Activated CD4-positive, CD25-positive, alpha-beta regulatory T cell treated with anti-CD3 and anti-CD28 coated beads, Interleukin-2, amount 50 U/mL, for 24 hours (primary cell): ENCODE results near the gene GRAMD2A.

ENCODE experiments used
- ATAC-seq, 2 donors: fragments of 150-1000 bp; cut with Tn5 transposase; one replicate each; pipeline ENCODE4 v1.10.0; 2021; ENCODE audit warnings: mild to moderate bottlenecking in 1 of 2, moderate library complexity in 1 of 2

Gene GRAMD2A

DNA sequence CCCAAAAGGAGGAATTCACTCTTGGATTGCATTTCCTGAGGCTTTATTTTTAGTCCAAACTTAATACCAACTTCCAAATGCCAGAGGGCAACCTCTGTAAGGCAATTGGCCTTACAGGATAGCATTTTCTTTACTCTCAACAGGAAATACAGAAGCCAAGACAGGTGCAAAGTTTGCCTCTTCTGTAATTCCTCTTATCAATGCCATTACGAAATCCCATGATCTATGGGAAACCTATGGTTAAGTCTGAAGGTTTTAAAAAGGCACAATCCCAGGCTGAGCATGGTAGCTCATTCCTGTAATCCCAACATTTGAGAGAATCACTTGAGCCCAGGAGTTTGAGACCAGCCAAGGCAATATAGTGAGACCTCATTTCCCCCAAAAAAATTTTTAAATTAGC is 18.5 kb upstream of the GRAMD2A start:
- ATAC-seq = no peak

DNA sequence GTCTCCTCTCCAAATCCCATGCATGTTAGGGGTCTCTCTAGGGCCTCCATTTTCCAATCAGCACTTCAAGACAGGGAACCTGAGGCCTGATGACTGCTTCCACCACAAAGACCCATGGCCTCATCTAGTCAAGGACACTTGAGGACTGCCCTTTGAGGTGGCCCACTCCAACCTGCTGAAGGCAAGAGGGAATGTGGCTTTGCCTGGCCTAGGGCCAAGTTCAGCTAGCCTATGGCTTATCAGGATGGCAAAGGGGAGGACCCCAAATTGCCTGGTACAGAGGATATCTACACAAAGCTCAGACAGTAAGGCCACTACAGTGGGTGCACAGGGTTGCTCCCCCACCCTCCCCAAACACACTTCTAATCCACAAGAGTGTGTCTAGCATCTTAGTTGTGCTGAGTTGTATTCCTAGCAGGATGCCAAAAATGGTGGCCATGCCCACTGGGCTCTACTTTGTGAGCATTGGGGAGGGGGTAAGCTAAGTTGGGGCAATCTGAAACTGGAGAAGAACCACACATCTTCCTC is 10.0 kb upstream of the GRAMD2A start:
- ATAC-seq = no peak

DNA sequence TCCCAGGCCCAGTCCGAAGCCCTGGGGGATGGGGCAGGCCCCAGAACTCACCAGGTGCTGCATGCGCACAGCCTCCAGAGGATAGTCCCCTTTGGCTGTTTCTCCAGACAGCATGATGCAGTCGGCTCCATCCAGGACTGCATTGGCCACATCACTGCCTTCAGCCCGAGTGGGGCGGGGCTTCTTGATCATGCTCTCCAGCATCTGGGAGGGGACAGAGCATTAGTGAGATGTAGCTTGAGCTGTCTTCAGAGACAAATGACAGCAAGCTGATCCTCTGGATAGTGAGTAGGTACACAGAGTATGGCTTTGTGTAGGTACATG is 9.1 kb upstream of the GRAMD2A start:
- no peak for ATAC-seq

DNA sequence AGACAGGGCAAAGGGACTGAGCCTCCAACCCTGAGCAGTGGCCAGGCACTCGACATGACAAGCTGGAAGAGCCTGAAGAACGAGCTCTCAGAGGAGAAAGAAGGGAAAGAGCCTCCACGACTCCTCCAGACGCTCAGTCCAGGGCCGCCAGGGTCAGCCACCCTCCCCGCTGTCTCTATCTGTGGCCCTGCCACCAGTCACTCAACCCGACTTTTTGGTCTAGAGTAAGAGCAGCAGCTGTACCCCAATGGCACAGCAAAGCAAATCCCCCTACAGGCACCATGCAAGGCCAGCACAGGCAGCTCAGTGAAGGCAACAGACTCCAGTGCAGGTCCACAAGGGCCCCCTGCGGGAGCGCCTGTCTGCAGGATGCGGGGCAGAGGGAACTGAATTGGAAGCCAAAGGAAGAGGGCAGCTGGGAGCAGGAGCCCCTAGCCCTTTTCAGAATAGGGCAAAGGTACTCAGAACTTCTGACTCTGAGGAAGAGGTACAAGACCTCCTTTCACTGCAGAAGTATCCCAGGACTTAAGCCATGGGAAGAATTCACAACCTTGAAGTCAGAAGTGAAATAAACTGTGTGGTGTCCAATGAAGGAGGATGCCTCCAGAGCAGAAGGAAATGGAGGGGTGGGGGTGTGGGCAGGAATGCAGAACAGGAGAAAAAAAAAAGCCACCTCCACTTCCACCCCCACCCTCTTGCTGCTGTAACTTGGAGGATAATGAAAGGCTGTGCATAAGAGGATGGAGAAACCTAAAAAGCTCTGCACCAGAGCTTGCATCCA is 8.5 kb upstream of the GRAMD2A start:
- ATAC-seq = no peak

DNA sequence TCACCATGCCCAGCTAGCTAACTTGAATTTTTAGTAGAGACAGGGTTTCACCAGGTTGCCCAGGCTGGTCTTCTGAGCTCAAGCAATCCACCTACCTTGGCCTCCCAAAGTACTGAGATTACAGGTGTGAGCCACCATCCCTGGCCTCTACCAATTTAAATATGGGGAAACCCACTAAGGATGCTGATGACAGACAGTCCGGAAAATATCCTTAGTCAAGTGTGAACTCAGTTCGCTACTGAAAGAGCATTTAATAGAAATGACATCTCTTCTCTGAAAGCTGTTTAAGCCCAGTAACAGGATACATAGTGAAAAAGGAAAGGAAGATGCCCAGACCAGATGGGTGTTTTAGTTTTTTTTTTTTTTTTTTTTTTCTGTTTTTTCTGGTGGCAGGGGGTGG is 7.7 kb upstream of the GRAMD2A start:
- peak; percentile 40 to 53 for ATAC-seq

DNA sequence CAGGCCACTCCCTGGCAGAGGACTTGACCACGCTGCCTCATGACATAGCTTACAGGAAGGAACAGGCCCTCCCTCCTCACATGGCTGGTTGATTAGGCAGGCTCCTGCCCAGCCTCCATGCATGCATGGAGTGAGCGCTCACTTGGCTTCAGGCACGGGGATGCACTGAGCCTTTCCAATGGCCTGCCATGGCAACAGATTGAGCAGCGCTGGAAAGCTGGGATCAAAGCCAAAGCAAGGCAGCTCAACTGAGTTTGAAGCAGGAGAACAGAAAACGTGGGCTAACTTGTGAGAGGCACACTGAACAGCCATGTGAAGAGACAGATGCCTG is 5.9 kb upstream of the GRAMD2A start:
- no peak for ATAC-seq

DNA sequence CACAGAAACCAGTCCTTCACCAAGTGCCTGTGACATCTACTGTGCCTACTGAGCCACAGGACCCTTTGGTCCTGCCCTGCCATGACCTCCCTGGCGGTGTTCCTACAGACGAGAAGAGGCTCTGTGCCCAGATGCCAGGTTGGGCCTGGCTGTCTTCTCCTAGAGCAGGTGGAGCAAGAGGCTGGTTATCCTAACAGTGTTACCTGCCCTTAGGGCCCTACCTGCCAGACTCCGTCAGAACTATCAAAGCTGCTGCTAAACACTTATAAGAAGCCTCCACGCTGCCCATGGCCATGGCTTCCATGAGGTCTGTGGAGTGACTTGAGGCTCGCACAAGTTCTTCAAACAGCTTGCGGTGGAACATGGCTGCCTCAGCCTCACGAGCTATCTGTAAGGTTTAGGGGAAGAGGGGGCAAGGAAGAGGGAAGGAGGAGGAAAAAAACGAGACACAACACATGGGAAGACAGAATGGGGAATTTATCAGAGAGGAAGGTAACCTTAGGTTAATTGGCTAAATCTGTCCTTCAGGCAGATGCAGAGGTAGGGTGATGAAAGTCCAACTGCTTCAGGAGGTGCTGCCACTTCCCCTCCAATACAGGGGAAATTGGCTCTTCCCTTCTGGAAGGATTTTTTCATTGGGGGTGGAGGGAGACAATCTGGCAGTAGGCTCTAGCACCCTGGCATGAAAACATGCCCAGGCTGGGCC is 5.4 kb upstream of the GRAMD2A start:
- ATAC-seq = no peak

DNA sequence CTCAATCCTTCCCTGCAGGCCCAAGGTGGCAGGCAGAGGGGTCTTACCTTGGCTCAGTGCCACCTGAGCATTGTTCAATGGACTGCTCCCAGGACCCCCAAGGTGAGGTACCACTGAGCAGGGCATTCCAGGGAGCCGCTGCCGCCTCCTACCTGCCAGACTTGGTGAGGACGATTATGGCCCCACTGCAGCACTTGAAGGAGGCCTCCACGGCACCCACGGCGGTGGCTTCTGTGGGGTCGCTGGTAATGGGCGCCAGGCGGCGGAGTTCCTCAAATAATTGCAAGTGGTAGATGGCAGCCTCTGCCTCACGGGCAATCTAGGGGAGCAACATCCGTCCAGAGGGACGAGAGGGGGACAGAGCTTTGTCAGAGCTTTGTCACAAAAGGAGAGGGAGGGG is 4.7 kb upstream of the GRAMD2A start:
- ATAC-seq = no peak

DNA sequence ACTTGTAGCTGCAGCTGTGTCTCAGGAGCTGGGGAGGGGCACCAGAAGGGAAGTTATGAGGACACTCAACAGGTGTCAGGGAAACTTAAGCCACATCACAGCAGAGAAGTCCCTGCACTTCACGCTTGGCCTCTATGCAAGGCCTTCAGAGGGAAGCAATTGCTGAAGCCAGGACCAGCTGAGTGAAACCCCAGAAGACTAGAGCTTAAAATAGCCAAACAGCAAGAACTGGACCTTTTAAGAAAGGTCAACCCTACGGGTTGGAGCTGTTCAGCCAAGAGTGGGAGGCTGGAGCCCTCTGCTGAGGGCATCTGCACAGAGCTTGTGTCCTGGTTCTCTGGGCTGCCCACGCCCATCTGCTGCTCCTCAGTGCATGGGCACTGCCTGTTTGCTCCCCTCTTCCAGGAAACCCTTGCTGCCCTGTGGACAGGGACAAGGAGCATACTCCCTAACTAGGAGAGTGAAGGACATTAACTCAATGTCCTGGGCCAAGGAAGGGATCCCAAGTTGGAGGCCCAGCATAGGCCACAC is 3.9 kb upstream of the GRAMD2A start:
- no peak for ATAC-seq

DNA sequence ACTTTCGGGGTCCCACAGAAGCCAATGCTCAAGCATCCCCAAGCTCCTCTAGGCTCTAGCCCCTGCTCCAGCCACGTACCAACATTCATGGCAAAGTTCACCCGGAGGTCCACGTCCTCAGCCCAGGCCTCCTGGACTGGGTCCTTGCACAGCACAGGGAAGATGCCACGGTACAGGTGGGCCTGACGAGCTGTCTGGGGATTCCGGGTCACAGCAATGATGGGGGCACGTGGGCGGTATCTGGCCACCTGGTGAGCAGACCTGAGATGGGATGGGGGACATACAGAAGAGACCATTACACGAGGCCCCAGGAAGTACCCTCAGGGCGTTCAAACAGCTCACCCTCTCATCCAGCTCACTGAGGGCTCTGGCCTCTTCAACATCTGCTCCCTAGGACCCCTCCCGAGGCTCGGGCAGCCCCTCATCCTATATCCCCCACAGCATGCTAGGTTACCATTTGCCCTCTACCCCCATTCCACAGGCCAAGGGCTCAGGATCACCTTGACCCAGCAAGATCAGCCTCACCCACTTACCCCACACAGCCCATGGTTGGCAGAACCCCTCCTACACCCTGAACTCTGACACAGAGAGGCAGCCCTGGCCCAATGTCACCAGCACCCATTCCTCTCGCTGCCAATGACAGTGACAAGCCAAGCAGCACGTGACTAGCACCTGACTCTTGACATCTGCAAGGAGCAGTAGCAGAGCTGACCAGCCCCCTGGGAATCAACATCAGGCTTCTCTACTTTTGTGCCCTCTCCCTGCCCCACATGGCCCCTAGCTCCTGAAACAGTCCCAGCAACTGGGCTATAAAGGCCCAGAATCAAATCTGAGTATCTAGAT is 3.0 kb upstream of the GRAMD2A start:
- ATAC-seq = no peak

DNA sequence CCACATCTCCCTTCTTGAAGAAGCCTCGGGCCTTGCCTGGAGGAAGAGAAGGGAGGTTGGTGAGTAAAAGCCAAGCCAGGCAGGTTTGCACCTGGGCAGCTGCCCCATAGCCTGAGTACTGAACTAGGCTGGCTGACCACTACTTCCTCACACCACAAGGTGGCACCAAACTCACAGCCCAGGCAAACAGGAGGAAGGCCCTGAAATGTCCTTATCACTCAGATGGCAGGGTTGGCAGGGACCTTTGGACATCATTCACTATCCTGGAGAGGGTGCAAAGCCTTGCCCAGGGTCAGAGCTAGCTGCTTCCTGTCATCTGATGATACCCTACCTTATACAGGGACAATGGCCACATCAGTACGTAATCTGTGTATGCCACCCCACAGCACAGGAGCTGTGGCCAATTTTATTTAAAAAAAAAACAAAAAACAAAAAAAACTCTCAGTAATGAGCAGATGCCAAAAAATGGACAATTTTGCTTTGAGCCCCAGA is 2.2 kb upstream of the GRAMD2A start:
- peak; percentile 49 to 57 for ATAC-seq

DNA sequence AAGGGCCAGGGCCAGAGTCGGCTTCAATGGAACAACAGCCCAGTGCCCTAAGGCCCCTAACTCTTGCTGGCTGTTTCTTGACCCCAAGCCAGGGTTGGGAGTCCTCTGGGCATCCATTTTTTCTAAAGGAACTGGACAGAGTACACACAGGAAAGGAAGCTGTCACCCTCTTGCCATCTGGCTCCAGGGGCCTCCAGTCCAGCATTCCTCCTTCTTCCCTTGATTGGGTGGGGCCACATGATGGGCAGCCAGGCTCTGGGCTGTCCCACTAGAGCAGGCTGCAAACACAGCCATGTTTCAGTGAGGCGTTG is 1.6 kb upstream of the GRAMD2A start:
- ATAC-seq = no peak

DNA sequence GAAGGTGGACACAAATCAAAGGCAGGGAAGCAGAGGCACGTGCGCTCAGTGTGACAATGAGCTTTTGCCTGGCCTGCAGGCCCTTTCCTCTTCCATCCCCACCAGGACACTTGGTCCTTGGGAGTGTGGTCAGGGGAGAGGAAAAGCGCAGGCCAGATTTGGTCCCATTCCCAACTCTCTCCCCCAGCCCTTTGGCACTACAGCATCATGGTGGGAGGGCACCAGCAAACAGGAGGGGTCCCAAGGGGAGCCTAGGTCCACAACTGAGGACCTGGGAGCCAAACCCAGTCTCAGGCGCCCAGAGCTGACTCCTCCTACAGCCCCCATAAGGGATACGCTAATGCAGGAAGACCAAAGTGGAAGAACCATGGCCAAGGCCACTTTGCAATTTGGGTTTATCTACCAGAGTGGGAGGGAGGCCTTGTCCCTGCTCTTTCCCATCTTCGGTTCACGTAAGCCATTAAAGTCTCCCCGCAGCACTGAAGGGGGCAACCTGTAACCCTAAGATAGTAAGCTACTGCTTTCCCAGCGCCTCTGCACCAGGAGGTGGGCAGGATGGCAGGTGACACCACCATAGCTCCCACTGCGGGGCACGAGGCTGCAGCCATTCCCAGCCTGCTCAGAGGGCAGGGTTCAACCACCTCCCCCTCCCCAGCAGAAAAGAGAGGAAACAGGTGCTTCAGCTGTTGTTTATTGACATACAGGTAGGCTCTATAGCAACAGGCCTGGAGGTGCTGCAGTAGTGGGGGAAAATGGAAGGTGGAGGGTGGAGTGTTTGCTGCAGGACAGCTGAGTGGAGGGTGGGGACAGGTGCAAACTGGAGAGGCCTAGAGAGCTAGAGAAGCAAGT is 993 bp upstream of the GRAMD2A start:
- ATAC-seq = no peak

DNA sequence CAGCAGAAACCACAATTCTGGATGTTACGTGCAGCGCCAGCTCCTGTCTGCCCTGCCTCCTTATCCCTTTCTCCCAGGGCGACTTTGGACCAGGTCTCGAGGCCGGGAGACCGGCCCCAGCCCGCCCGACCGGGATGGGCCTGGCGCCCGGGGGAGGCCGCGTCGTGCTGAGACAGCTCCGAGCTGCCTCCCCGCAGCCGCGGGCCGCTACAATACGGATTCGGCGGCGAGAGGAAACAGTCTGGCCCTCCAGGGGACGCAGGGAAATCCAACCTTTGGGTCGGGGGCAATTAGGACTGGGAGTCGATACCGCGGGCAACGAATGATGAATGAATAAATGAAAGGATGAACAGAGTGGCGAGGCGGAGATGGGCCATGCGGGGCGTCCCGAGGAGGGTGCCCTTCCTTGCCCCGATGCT is 537 bp downstream of the GRAMD2A start:
- no peak for ATAC-seq

DNA sequence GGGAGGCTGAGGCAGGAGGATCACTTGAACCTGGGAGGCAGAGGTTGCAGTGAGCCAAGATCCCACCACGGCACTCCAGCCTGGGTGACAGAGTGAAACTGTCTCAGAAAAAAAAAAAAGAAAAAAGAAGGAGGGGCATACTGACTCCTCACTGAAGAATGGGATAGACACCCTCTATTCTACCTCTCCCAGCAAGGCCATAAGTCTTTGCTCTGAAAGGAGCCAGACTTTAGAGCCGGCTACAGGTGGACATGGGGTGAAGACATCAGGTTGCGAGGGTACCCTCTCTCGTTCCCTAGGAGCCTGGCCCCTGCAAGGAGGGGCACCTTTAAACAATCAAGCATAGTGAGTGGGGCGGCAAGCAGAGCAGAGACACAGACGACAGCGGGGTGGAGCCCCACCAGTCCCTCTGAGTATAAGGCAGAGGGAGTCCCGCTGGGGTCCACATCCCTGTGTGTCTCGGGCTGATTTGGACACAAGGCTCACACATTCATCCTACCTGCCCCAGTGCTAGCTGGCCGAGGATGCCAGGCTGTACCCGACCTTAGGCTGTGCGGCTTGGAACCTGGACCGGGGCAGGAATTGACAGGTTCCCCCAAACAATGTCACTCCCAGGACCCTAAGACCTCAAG is 1.1 kb downstream of the GRAMD2A start:
- no peak for ATAC-seq

DNA sequence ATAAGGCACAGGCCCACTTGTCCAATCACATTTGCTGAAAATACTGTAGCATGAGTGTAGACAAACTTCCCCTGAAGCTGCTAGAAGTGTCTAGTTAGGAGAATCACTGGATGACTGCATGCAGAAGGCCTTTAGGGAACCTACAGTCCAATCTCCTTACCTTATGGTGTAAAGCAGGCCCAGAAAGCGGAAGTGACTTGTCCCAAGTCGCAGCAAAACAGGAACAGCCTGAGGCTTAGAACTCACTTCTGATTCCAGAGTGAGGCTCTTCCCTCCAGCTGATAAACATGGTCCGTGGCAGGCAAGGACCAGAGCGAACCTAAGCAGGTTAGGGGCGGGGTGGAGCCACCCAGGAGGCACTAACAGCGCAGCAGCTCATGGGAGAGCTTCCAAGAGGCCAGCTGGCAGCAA is 2.5 kb downstream of the GRAMD2A start:
- ATAC-seq = no peak

DNA sequence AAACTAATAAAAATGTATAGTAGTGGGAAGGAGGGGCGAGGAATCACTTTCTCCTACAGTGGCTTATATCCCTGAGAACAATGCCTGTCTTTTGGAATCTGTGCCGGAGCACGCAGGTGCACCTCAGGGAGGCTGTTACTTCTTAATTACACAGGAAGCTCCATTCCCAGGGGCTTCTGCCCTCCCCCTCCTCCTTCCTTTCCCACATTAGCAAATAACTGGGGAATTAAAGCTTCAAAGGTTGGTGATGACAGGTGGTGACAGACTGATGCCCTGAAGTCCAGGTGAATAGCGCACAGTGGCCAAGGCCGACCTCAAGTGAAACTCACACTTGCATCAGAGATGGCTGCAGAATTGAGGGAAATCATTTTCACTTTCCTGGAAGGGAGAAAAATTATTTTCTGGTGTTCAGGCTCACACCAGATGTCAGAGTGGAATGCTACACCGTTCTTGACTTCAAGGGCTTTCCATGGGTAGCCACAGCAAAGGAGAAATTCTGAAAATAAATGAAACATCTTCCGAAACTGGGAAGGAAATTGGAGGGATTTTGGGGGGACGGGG is 3.7 kb downstream of the GRAMD2A start:
- no peak for ATAC-seq

DNA sequence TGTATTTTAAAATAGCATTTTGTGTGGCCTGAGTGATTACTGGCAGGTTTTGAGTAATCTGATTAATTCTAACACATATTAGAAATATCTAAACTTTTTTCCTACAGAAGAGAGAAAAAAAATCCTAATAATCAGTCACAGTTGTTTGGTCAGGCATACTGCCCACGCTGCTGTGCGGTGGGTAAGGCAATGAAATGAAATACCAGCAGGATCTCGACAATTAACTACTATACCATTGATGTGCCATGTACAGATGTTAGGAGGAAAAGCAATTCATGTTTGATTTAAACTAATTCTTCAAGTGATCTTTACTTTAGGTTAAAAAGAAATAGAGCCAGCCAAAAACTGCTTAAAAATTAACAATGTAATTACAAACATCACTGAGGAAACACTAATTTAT is 5.2 kb downstream of the GRAMD2A start:
- no peak for ATAC-seq

DNA sequence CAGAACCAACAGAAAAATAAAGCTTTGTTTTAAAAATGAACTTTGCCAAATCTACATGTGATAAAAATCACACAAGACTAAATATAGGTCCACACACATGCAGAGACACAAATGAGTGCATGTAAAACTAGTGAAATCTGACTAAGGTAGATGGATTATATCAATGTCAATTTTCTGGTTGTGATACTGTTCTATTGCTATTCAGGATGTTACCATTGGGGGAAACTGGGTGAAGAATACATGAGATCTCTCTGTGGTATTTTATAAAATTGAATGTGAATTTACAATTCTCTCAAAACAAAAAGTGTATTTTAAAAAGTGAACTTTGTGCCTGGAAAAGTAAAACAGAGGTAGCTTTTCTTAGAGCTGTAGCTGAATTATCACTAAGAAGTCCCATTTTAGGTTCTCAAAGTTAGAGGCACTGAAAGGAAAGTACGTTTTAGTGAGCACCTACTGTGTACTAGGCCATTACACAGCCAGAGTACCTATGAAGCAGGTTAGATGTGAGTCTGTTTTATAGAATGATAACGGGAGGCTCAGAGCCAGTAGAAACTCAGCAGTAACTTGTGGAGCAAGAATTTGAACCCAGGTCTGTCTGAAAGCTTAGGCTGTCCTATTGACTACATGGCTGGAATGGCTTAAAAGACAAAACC is 8.2 kb downstream of the GRAMD2A start:
- ATAC-seq = no peak

DNA sequence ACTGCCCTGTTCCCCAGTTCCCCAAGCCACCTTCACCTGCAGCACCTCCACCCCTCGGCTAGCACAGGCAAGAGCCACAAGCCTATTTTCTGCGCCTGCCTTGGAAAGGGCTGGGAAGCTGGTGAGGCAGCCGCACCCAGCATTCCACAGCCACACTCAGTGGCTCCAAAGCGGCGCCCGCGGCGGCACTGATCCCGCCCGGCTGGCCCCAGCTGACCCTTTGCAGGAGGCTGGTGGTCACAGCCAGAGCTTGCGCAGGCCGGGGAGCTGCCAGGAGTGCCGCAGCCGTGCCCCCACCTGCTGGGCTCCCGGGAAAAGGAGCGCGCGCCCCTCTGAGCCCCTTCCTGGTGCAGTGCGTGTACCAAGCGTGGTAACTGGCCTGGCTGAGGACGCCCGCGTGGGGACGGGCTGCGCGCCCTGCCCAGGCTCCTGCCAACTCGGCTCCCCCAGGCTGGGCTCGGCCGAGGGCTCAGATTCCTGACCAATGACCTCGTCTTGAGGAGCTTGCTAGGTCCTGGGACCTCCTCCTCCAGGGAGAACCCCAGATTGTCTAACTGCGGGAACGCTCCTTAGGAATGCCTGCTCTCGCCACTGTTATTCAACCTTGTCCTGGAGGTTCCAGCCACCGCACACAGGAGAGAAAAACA is 13.3 kb downstream of the GRAMD2A start:
- ATAC-seq = no peak

DNA sequence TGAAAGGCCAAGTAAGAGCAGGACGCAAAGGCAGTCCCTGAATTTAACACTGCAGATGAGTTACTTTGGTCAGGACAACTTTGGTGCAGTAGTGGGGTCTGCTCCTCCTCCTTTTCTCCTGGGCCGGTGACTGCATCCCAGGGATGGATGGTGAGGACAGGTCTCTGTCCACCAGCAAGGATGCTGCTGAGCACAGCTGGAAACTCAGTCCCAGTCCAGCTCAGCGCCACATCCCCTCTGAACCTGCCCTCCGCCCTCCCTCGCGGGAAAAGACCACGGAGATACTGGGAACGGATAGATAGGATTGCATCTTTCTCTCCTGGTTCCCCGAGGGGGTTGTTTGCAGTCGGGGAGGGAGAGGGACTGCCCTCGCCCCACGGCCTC is 13.8 kb downstream of the GRAMD2A start:
- ATAC-seq = no peak
